Stromal cell of bone marrow (primary cell): ENCODE data around the gene PRKCB.

Experiments used
- DNase-seq: peaks from one replicate; pipeline ENCODE4 v3.0.0-alpha.2; 2012; ENCODE audit warnings: low read depth

PRKCB gene

GRCh38 chr16:24046442-24046841, 210.7 kb downstream of the PRKCB start:
- no peak for DNase-seq

GRCh38 chr16:24049113-24049512, 213.3 kb downstream of the PRKCB start:
- DNase-seq: no peak

GRCh38 chr16:24051125-24051524, 215.3 kb downstream of the PRKCB start:
- no peak for DNase-seq

GRCh38 chr16:24052329-24053098, 216.7 kb downstream of the PRKCB start:
- no peak for DNase-seq

GRCh38 chr16:24053099-24053946, 217.5 kb downstream of the PRKCB start:
- no peak for DNase-seq

- DNase-seq: no peak
Observed at GRCh38 chr16:24054741-24055491, 219.1 kb downstream of the PRKCB start.

- no peak for DNase-seq
Observed at GRCh38 chr16:24062270-24062817, 226.6 kb downstream of the PRKCB start.

- no peak for DNase-seq
Observed at GRCh38 chr16:24069036-24069590, 233.3 kb downstream of the PRKCB start.

GRCh38 chr16:24070851-24071250, 235.1 kb downstream of the PRKCB start:
- DNase-seq: no peak

- no peak for DNase-seq
Observed at GRCh38 chr16:24071666-24072360, 236.0 kb downstream of the PRKCB start.

- no peak for DNase-seq
Observed at GRCh38 chr16:24073321-24073720, 237.5 kb downstream of the PRKCB start.

- DNase-seq: no peak
Observed at GRCh38 chr16:24074574-24074973, 238.8 kb downstream of the PRKCB start.

- DNase-seq: no peak
Observed at GRCh38 chr16:24075302-24075701, 239.5 kb downstream of the PRKCB start.

GRCh38 chr16:24075931-24076716, 240.3 kb downstream of the PRKCB start:
- no peak for DNase-seq

GRCh38 chr16:24077292-24077691, 241.5 kb downstream of the PRKCB start:
- no peak for DNase-seq

GRCh38 chr16:24077966-24078365, 242.2 kb downstream of the PRKCB start:
- no peak for DNase-seq

GRCh38 chr16:24085666-24086065, 249.9 kb downstream of the PRKCB start:
- DNase-seq: no peak

- DNase-seq: no peak
Observed at GRCh38 chr16:24087891-24088410, 252.2 kb downstream of the PRKCB start.

GRCh38 chr16:24088767-24089166, 253.0 kb downstream of the PRKCB start:
- no peak for DNase-seq

GRCh38 chr16:24091125-24091524, 255.3 kb downstream of the PRKCB start:
- no peak for DNase-seq
